ENCODE measurements around the gene FAIM2.

Gene FAIM2

GRCh38 chr12:49900371-49900770, 3.3 kb downstream of the FAIM2 start:
- no peak overlapping the region for H3K27ac ChIP-seq (replicated peaks)
- TF ChIP-seq, protein P1, sequence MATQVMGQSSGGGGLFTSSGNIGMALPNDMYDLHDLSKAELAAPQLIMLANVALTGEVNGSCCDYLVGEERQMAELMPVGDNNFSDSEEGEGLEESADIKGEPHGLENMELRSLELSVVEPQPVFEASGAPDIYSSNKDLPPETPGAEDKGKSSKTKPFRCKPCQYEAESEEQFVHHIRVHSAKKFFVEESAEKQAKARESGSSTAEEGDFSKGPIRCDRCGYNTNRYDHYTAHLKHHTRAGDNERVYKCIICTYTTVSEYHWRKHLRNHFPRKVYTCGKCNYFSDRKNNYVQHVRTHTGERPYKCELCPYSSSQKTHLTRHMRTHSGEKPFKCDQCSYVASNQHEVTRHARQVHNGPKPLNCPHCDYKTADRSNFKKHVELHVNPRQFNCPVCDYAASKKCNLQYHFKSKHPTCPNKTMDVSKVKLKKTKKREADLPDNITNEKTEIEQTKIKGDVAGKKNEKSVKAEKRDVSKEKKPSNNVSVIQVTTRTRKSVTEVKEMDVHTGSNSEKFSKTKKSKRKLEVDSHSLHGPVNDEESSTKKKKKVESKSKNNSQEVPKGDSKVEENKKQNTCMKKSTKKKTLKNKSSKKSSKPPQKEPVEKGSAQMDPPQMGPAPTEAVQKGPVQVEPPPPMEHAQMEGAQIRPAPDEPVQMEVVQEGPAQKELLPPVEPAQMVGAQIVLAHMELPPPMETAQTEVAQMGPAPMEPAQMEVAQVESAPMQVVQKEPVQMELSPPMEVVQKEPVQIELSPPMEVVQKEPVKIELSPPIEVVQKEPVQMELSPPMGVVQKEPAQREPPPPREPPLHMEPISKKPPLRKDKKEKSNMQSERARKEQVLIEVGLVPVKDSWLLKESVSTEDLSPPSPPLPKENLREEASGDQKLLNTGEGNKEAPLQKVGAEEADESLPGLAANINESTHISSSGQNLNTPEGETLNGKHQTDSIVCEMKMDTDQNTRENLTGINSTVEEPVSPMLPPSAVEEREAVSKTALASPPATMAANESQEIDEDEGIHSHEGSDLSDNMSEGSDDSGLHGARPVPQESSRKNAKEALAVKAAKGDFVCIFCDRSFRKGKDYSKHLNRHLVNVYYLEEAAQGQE (IDR thresholded peaks at IDR 0.05; ENCODE audit: insufficient replicate concordance, low read depth) = no peak
- TF ChIP-seq CTCF (IDR thresholded peaks at IDR 0.05; ENCODE audit: insufficient read depth, low read length) = no peak
- no peak for TF ChIP-seq GABPA (IDR thresholded peaks at IDR 0.05; ENCODE audit: low read depth)
- TF ChIP-seq SPI1 (IDR thresholded peaks at IDR 0.05; ENCODE audit: borderline replicate concordance, low read depth) = no peak
- TF ChIP-seq POLR2AphosphoS5 (IDR thresholded peaks at IDR 0.05; ENCODE audit: low read depth) = no peak
- H3K4me3 ChIP-seq (replicated peaks; ENCODE audit: insufficient read depth, low read length) = no peak overlapping the region
- H3K27me3 ChIP-seq (ENCODE audit: insufficient read depth, poor library complexity, severe bottlenecking) = peaks cover 30% of the 10 kb centered on the region
- no peak for DNase-seq (ENCODE audit: low read depth in 1 of 2, low spot score in 1 of 2)

- H3K27me3 ChIP-seq (ENCODE audit: insufficient read depth, poor library complexity, severe bottlenecking) = peaks cover 28% of the 10 kb centered on the region
- no peak overlapping the region for H3K4me3 ChIP-seq (replicated peaks; ENCODE audit: insufficient read depth, low read length)
- H3K27ac ChIP-seq (replicated peaks) = no peak overlapping the region
- TF ChIP-seq, protein P1 (IDR thresholded peaks at IDR 0.05; ENCODE audit: insufficient replicate concordance, low read depth) = no peak
- TF ChIP-seq GABPA (IDR thresholded peaks at IDR 0.05; ENCODE audit: low read depth) (no peak), POLR2AphosphoS5 (IDR thresholded peaks at IDR 0.05; ENCODE audit: low read depth) (no peak), SPI1 (IDR thresholded peaks at IDR 0.05; ENCODE audit: borderline replicate concordance, low read depth) (no peak), CTCF (IDR thresholded peaks at IDR 0.05; ENCODE audit: insufficient read depth, low read length) (no peak)
- no peak for DNase-seq (ENCODE audit: low read depth in 1 of 2, low spot score in 1 of 2)
These were observed 3.8 kb downstream of the FAIM2 start for GRCh38 chr12:49899921-49900320.

DNA sequence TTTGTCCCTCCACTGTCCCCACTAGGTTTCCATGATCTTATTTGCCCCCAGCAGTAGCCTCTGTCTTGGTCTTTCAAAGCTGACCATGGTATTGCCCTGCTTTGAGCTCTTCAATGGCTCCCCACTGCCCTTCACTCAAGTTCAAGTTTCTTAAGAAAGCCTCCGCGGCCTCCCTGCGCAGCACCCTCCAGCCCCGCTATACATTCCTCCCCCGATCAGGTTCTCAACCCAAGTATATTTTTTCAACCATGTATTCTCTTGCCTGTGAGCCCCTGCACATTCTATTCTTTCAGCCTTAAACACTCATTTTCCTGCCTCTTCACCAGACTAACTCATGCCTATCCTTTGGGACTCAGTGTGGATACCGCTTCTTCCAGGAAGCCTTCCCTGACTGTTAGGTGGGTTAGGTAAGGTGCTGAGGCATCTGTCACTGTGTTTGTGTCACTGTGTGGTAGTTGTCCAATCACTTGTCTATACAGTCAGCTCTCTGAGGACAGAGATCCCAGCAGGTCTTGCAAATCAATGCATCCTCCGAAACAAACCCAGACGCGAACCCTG, 4.3 kb downstream of the FAIM2 start:
- Histone ChIP-seq H3K27me3 (ENCODE audit: insufficient read depth, poor library complexity, severe bottlenecking) (peaks cover 22% of the 10 kb centered on the region), H3K27ac (replicated peaks) (no peak overlapping the region), H3K4me3 (replicated peaks; ENCODE audit: insufficient read depth, low read length) (no peak overlapping the region)
- DNase-seq (ENCODE audit: low read depth in 1 of 2, low spot score in 1 of 2) = no peak
- no peak for TF ChIP-seq SPI1 (IDR thresholded peaks at IDR 0.05; ENCODE audit: borderline replicate concordance, low read depth)
- no peak for TF ChIP-seq POLR2AphosphoS5 (IDR thresholded peaks at IDR 0.05; ENCODE audit: low read depth)
- TF ChIP-seq, protein P1 (IDR thresholded peaks at IDR 0.05; ENCODE audit: insufficient replicate concordance, low read depth) = no peak
- no peak for TF ChIP-seq CTCF (IDR thresholded peaks at IDR 0.05; ENCODE audit: insufficient read depth, low read length)
- TF ChIP-seq GABPA (IDR thresholded peaks at IDR 0.05; ENCODE audit: low read depth) = no peak
